ENCODE results near the gene FRYL.

FRYL gene

GRCh38 chr4:48543796-48544195 lies 236.3 kb downstream of the FRYL start:
- DNase-seq, result no peak

- DNase-seq, result no peak
These were observed 237.2 kb downstream of the FRYL start for GRCh38 chr4:48542888-48543287.

- DNase-seq, result no peak
These were observed 240.5 kb downstream of the FRYL start for GRCh38 chr4:48539597-48539996.

- no peak for DNase-seq
These were observed 241.7 kb downstream of the FRYL start for GRCh38 chr4:48538358-48538757.

- no peak for DNase-seq
These were observed 253.7 kb downstream of the FRYL start for GRCh38 chr4:48526406-48526805.

GRCh38 chr4:48518143-48518542 lies 261.9 kb downstream of the FRYL start:
- DNase-seq, result no peak

GRCh38 chr4:48509543-48509942 lies 270.5 kb downstream of the FRYL start:
- DNase-seq, result no peak

GRCh38 chr4:48506716-48507115 lies 273.4 kb downstream of the FRYL start:
- DNase-seq, result no peak

GRCh38 chr4:48504352-48504751 lies 275.7 kb downstream of the FRYL start:
- no peak for DNase-seq

- DNase-seq, result no peak
These were observed 276.1 kb downstream of the FRYL start for GRCh38 chr4:48504026-48504330.

- no peak for DNase-seq
These were observed 276.6 kb downstream of the FRYL start for GRCh38 chr4:48503233-48504025.

- DNase-seq, result no peak
These were observed 280.5 kb downstream of the FRYL start for GRCh38 chr4:48499551-48500066.

GRCh38 chr4:48498895-48499294 lies 281.2 kb downstream of the FRYL start:
- no peak for DNase-seq

- no peak for DNase-seq
These were observed 284.1 kb downstream of the FRYL start for GRCh38 chr4:48495941-48496340.

- no peak for DNase-seq
These were observed 286.5 kb downstream of the FRYL start for GRCh38 chr4:48493452-48494100.

- no peak for DNase-seq
These were observed 288.4 kb downstream of the FRYL start for GRCh38 chr4:48491514-48492176.

- no peak for DNase-seq
These were observed 289.2 kb downstream of the FRYL start for GRCh38 chr4:48490680-48491513.

GRCh38 chr4:48490012-48490679 lies 289.9 kb downstream of the FRYL start, which contains the start of gene ZAR1:
ZAR1 (plus strand) TSS chr4:48490252; CDS start chr4:48490292, 40 bp downstream.
- no peak for DNase-seq

GRCh38 chr4:48489683-48490011 lies 290.4 kb downstream of the FRYL start:
- no peak for DNase-seq

GRCh38 chr4:48484494-48485168 lies 295.4 kb downstream of the FRYL start:
- no peak for DNase-seq

GRCh38 chr4:48483777-48484493 lies 296.1 kb downstream of the FRYL start:
- no peak for DNase-seq

Measured in effector CD4-positive, alpha-beta T cell (primary cell).